Hepatocyte (in vitro differentiated cells): ENCODE measurements around the gene MMP19.

Experiments
- CTCF ChIP-seq: fragments of 200-600 bp; sonication (generic); IDR thresholded peaks from 2 replicates; pipeline ENCODE4 v1.5.1; 2016; ENCODE audit warnings: antibody characterized with exemption, mild to moderate bottlenecking; ENCODE audit not compliant: poor library complexity
- EZH2 ChIP-seq: fragments of 200-600 bp; sonication (generic); IDR thresholded peaks from 2 replicates; pipeline ENCODE4 v1.6.1; 2016; ENCODE audit warnings: antibody characterized with exemption, mild to moderate bottlenecking, borderline replicate concordance
- EZH2phosphoT487 ChIP-seq: fragments of 200-600 bp; sonication (generic); IDR thresholded peaks from one replicate; pipeline ENCODE4 v1.6.1; 2018; ENCODE audit warnings: antibody characterized with exemption, mild to moderate bottlenecking, low read depth, moderate library complexity; ENCODE audit not compliant: unreplicated experiment, severe bottlenecking

GRCh38 chr12:55797550-55797949 is 45.2 kb downstream of the MMP19 start:
- TF ChIP-seq CTCF (no peak), EZH2 (no peak), EZH2phosphoT487 (no peak)
